ENCODE measurements around the gene STXBP4.

STXBP4 gene

GRCh38 chr17:54968262-54968987 is at the start of gene STXBP4, which contains the start of gene COX11:
STXBP4 (plus strand) TSS chr17:54968765; CDS start chr17:54986220, 17,455 bp downstream.
COX11 (minus strand) TSS chr17:54968654; CDS start chr17:54968646, 8 bp downstream.
- peak; percentile 94 for DNase-seq

- DNase-seq: no peak
These were observed 49.1 kb upstream of the STXBP4 start for GRCh38 chr17:54919425-54919824.

- DNase-seq: no peak
These were observed 47.7 kb upstream of the STXBP4 start for GRCh38 chr17:54920819-54921218.

DNA sequence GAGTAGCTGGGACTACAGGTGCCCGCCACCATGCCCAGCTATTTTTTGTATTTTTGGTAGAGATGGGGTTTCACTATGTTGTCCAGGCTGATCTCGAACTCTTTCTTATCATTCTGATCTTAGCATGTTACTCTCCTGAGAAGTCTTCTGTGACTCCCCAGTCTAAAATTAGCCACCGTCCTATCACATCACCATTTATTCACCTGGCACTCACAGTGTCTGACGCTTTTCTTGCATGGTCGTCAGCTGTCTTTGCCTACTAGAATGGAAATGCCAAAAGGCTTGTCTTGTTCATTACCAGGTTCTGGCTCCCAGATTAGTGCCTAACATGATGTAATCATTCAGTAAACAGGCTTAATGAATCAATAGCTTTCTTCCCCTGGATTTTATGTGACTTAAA is 44.2 kb upstream of the STXBP4 start:
- no peak for DNase-seq

GRCh38 chr17:54927525-54927924 is 41.0 kb upstream of the STXBP4 start:
- DNase-seq: no peak

DNA sequence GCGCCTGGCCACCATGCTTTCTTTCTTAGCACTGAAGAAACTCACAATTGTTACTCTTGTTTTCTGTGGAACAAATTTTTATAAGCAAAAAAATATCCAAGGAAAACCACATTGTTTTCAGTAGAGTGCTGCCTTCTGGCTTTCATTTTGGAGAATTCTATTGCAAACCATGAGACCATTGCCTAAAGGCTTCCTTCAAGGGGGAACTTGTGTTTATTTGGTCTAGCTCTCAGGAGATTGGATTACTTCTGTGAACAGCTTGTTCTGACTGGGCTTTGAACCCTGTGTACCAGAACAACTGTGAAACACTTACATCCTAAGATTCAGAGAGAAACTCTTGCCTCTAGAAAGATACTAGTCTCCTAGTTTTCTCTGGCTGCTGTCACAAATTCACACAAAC is 35.9 kb upstream of the STXBP4 start:
- no peak for DNase-seq

DNA sequence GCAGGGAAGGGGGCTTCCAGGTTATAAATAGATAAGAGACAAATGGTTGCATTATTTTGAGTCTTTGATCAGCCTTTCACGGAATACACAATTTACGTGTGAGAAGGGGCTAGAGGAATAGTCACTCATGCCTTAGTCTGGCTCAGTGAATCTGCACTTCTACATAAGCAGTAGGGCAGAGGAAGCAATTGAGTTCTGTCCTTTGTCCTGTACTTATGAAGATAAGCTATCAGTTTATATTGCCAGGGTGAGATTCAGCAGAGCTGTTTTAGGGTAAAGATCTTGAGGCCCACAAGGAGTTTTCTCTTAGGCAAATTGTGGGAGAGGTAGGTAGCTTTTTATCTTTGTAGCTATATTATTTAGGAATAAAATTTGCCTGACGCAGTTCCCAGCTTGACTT is 34.6 kb upstream of the STXBP4 start:
- no peak for DNase-seq

DNA sequence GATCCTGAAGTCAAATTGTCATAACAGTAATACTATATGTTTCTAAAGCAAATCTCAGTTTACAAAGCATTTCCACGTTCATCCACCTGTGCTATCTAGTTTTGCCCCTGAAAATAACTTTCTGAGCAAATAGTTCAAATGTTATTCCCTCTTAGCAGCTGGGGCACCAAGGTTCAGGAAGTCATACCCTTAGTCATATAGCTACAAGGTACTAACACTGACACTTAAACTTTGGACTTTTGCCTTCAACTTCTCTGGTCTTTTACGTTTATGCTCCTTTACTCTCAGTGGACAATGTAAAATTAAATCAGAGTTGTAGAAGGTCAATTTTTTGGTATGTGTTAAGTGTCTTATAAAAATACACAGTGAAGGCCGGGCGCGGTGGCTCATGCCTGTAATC is 33.1 kb upstream of the STXBP4 start:
- DNase-seq: no peak

GRCh38 chr17:54937018-54937417 is 31.5 kb upstream of the STXBP4 start:
- no peak for DNase-seq

DNA sequence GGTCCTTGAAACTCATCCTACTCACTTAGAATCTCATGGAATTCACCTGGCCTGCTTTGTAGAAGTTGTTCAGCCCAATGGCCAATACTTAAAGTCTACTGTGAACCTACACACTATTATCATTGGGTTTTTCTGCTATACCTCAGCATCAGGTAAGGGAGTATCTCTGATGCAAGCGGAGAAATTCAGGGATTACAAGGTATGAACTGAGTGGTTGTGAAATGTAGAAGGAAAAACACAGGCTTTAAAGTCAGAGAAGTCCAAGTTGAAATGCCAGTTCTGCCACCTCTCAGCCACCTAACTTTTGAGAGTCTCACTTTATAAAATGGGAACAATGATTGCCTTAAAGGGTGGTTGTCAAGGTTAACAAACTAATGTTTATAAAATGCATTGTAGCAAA is 31.1 kb upstream of the STXBP4 start:
- DNase-seq: no peak

DNA sequence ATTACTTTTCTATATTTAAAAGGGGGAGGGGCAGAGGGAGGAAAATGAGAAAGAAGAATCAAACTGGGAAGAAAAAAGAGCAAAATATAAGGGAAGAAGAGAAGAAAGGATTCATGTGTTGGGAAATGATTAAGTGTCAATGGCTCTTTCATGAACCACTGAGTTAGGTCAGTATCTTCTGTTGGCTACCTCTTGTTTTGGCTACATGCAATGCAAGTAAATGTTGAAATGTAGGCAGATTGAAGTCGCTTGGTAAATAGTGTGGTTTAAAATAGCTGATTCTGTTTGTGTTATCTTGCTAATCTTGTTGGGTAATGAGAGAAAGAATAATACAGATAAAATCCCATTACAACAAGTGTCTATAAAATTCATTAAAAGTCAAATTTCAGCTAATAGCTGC is 27.3 kb upstream of the STXBP4 start:
- no peak for DNase-seq

DNA sequence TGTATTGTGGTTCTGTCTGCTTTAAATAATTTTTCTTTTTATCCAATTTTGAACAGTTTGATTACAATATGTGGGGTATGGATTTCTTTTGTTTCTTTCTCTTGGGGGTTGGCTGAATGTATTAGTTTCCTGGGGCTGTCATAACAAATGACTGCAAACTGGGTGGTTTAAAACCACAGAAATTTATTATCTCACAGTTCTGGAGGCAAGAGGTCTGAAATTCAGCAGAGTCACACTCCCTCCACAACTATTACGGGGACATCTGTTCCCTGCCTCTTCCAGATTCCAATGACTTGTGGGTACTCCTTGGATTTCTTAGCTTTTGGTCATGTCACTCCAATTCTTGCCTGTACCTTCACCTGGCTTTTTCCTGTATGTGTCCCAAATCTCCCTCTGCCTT is 23.8 kb upstream of the STXBP4 start:
- peak; percentile 9 for DNase-seq

GRCh38 chr17:54945231-54945630 is 23.3 kb upstream of the STXBP4 start:
- DNase-seq: no peak

DNA sequence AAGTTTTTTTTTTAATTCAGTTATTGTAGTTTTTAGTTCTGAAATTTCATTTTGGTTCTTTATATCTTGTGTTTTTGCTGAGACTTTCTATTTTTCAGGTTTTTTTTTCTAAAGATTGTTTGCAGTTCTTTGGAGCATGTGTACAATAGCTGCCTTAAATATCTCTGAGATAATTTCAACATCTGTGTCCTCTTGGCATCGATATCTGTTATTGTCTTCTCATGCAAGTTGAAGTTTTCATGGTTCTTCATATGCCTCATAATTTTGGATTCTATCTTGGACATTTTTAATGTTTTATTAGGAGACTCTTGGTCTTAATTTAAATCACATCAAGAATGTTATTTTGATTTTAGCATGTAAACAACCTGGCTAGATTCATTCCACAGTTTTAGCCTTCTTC is 22.9 kb upstream of the STXBP4 start:
- DNase-seq: no peak

DNA sequence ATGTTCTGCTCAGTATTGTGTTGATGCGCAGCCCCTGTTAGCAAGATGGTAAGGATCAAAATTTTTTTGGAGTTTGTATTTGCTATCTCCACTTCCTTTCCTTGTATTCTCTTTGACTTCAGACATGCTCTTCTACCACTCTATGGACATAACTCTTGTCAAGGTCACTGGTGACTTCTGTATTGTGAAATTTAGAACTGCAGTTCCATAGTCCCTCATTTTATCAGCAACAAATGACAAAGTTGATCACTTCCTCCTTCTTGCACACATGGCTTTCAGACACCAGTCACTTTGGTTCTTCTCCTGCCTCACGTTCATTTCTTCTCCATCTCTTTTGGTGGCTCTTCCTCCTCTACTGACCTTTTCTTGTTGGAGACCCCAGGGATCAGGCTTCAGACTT is 21.2 kb upstream of the STXBP4 start:
- no peak for DNase-seq

DNA sequence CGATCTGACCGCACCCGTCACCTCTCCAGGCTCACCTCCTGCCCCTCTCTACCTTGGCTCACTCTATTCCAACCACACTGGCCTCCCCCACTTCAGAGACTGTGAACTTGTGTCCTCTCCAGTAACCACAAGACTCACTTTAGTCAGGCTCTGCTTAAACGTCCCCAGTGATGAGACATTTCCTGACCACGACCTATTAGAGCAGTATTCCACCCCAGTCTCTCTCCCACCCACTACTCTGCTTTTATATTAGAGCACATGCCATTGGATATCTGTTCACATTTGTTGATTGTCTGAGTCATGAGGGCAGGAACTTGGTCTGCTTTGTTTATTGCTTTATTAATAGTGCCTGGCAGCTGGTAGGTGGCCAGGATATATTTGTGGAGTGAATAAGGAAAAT is 20.2 kb upstream of the STXBP4 start:
- DNase-seq: peak; percentile 93

DNA sequence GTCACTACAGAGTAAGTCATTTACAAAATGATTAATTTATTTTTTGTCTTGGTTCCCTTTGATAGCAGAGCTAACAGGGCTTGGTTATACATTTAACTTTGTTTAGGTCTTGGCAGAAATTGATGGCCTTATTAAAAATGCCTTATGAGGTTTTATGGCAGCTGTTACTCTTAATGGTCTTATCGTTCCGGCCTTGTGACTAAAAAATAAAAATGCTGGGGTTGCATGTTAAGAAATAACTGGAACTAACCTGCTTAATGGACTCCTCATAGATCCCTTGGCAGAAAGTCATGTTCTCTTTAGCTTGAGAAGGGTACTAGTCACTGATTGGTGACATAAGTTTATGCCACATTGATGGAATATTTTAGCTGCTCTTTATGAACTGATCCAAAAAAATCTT is 18.4 kb upstream of the STXBP4 start:
- DNase-seq: no peak

DNA sequence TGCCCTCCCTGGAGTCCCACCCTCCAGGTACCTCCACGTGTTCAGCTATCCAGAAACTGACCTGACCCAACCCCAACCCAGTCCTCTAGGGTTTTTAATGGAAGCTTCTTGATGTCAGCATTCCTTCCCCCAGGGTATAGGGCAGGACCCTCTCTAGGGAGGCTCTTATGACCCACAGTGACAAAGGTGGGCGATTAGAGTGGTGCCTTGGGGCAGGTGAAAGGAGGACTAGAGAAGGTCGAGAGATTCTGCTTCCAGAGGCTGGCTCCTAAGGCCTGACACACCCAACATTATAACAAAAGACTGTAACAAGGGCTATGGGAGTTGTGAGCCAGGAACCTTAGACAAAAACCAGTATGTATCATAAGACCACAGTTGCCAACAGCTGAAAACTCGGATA is 17.3 kb upstream of the STXBP4 start:
- DNase-seq: no peak

DNA sequence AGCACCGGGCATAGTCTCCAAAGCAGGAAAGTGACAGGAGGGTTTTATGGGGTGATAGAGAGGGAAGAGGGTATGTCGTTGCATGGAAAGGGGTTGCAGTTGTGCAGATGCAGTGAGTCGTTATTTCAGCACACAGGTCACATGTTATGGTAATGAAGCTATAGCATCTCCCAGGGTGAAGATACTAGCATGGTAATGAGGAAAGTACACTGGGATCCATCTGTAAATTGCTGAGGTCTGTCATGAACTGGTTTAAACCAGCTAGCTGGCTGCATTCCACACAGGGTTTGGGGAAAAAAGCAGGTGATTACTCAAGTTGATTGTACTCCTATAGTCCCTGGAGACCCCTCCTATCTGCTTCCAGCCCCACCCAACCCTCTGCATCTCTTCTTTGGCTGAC is 11.8 kb upstream of the STXBP4 start:
- DNase-seq: no peak

DNA sequence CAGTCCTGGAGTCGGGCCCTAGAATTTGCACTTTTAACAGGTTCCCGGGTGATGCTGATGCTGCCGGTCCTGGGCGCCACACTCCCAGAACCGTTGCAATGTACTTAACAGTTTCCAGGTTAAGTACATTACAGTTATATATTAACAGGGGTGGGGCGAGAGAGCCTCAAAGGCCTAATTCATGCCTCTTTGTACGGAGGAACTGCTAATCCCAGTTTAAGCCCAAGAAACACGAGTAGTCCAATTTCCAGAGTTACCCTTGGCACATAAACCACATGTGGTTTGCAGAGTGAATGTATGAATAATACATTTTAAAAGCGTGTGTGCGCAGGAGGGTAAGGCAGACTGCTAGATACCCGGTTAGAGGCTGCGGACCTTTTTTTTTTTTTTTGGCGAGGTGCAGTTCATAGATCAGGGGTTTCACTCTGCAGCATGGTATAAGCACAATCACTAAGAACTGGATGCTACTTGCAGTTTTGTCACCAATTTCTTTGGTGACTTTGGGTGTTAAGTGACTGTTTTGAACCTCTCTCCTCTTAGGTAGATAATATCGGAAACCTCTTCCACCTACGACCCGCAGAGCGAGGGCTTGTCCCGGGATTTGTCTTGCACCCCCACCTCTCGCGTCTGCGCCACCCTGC is 824 bp upstream of the STXBP4 start:
- DNase-seq: peak; percentile 50

GRCh38 chr17:54968988-54969332 is 395 bp downstream of the STXBP4 start:
- peak; percentile 18 for DNase-seq

DNA sequence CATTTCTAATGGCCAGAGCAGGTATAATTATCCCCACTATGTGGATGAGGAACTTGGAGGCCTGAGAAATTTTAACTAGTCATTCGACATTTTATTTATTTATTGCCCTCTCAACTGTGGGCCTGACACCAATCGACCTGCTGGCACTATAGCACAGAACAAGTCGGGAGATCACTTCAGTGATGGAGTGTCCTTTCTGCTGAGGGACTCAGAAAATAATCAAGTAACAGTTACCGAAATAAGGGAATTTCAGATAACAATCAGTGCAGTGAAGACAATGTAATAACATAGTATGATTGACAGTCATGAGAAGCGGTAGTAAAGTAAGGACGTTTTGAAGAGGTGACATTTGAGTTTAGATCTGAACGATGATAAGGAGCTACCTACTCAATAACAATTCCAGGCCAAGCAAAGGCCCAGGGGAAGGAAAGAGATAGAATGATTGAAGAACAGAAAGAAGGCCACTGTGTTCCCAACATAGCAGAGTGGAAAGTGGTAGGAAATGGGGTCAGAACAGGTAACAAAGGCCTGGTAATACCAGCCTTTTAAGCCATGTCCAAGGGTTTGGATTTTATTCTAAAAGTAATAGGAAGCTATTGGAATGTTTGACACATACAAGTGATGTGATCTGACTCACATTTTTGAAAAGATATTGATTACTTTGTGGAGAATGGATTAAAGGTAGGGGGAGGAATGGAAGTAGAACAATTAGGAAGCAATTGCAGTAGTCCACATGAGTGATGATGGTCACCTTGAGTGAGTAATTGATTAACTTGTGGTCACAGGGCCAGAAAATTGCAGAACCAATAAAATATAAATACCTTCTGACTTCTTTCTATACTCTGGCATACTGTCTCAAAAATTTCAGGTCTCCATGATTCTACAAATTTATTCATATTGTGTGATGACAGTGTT is 1.4 kb downstream of the STXBP4 start:
- DNase-seq: no peak

DNA sequence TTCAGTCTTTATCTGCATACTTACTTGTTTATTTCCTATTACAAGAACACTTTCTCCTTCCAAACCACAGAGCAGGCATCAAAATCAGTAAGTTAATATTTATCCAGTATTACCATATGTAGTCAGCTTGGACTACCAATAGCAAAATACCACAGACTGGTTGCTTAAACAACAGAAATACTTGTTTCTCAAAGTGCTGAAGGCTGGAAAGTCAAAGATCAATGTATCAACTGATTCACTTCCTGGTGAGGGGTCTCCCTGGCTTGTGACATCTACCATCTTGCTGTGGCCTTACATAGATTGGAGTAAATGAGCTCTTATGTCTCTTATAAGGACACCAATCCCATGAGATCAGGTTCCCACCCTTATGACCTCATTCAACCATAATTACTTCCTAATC is 2.6 kb downstream of the STXBP4 start:
- DNase-seq: no peak

DNA sequence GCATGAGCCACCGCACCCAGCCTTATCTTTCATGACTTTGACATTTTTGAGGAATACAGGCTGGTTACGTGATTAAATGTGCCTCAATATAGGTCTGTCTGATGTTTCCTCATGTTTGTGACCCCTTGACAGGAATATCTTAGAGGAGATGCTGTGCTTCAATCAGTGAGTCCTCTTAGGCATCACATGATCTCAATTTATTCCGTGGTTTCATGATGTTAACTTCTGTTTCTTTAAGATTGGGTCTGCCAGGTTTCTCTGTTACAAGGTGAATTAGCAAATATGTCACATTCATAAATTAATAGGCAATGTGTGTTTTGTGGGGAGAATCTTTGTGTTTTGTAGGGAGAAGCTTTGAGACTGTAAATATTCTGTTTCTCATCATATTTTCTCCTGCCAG is 3.3 kb downstream of the STXBP4 start:
- no peak for DNase-seq
